SH-SY5Y (cell line): ENCODE measurements around the gene RSL24D1.

Experiments
- GATA2 ChIP-seq: IDR thresholded peaks from 2 replicates; pipeline ENCODE4 v1.6.1; 2011; ENCODE audit warnings: mild to moderate bottlenecking, low read depth, low read length
- GATA3 ChIP-seq: IDR thresholded peaks from 2 replicates; pipeline ENCODE4 v1.6.1; 2011; ENCODE audit warnings: low read depth, mild to moderate bottlenecking, low read length, moderate library complexity

The RSL24D1 gene

GRCh38 chr15:55183679-55184078, 13.1 kb downstream of the RSL24D1 start:
- TF ChIP-seq GATA2 (no peak), GATA3 (no peak)

- TF ChIP-seq GATA3 (no peak), GATA2 (no peak)
Observed at GRCh38 chr15:55179141-55179540, 17.6 kb downstream of the RSL24D1 start.

- TF ChIP-seq GATA2 (no peak), GATA3 (no peak)
Observed at GRCh38 chr15:55170361-55170760, 26.4 kb downstream of the RSL24D1 start.

- TF ChIP-seq GATA2 = no peak
- no peak for TF ChIP-seq GATA3
Observed at GRCh38 chr15:55168350-55168974, 28.3 kb downstream of the RSL24D1 start.

DNA sequence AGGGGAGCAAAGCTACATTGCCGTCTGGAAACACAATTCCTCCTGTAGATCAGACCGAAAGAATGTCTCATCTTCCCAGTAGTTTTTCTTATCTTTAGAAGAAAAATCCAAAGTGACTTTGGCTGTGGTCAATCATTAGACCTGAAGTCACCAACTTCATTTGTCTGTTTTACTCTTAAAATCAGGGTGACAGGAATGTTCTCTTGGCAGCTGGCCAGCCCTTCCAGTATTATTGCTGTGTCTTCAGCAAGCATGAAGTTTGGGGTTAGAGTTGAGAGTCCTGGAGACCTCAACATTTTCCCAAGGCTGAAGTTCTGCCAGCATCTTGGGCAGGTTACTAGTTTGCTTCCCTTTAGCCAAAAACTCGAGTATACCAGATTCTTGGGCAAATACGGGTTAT, 32.5 kb downstream of the RSL24D1 start:
- TF ChIP-seq GATA3 = no peak

GRCh38 chr15:55151631-55152030, 45.1 kb downstream of the RSL24D1 start:
- TF ChIP-seq GATA3 (no peak), GATA2 (no peak)

- TF ChIP-seq GATA3 (no peak), GATA2 (no peak)
Observed at GRCh38 chr15:55133972-55134371, 62.8 kb downstream of the RSL24D1 start.

GRCh38 chr15:55132672-55133071, 64.1 kb downstream of the RSL24D1 start:
- TF ChIP-seq GATA3 (no peak), GATA2 (no peak)
